Inferior parietal cortex (tissue), 1 donor: ENCODE results near the gene PTPRG.

Source experiments
- DNase-seq: peaks from one replicate; pipeline ENCODE4 v3.0.0-alpha.2; 2016; ENCODE audit errors: extremely low spot score

Gene PTPRG

GRCh38 chr3:61765157-61765876, 203.9 kb downstream of the PTPRG start:
- DNase-seq = no peak

GRCh38 chr3:61768284-61769037, 207.1 kb downstream of the PTPRG start:
- no peak for DNase-seq

DNA sequence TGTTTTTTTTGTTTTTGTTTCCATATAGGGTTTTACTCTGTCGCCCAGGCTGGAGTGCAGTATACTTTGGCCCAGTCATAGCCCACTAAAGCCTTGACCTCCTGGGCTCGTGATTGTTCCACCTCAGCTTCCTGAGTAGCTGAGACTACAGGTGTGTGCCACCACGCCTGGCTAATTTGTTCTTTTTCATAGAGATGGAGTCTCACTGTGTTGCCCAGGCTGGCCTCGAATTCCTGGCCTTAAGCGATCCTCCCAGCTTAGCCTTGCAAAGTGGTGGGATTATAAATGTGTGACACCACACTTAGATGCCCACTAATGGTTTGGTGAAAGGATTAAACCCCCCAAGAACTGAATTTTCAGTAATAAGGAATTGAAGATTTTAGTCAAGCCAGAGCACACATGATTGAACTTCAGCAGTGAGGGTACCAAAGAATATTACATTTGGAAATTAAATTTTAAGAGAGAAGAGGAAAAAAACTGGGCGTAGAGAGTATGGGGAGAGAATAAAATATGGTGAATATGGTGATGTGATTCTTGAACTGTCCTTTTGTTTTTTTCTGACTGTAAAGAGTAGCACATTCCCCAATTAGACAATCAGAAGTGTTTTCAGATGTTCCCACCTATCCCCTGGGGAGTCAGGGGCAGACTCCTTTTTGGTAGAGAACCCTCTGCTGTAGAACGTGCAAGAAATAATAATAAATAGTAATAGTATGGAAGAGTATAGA, 208.1 kb downstream of the PTPRG start:
- no peak for DNase-seq

- no peak for DNase-seq
Observed at GRCh38 chr3:61771976-61772375, 210.6 kb downstream of the PTPRG start.

- DNase-seq = no peak
Observed at GRCh38 chr3:61772456-61772855, 211.1 kb downstream of the PTPRG start.

GRCh38 chr3:61774279-61774890, 213.0 kb downstream of the PTPRG start:
- no peak for DNase-seq

GRCh38 chr3:61776390-61776789, 215.0 kb downstream of the PTPRG start:
- DNase-seq = no peak

GRCh38 chr3:61777483-61777882, 216.1 kb downstream of the PTPRG start:
- no peak for DNase-seq

- DNase-seq = no peak
Observed at GRCh38 chr3:61778095-61778494, 216.7 kb downstream of the PTPRG start.

- no peak for DNase-seq
Observed at GRCh38 chr3:61780016-61780415, 218.6 kb downstream of the PTPRG start.

GRCh38 chr3:61780455-61781228, 219.3 kb downstream of the PTPRG start:
- DNase-seq = no peak

DNA sequence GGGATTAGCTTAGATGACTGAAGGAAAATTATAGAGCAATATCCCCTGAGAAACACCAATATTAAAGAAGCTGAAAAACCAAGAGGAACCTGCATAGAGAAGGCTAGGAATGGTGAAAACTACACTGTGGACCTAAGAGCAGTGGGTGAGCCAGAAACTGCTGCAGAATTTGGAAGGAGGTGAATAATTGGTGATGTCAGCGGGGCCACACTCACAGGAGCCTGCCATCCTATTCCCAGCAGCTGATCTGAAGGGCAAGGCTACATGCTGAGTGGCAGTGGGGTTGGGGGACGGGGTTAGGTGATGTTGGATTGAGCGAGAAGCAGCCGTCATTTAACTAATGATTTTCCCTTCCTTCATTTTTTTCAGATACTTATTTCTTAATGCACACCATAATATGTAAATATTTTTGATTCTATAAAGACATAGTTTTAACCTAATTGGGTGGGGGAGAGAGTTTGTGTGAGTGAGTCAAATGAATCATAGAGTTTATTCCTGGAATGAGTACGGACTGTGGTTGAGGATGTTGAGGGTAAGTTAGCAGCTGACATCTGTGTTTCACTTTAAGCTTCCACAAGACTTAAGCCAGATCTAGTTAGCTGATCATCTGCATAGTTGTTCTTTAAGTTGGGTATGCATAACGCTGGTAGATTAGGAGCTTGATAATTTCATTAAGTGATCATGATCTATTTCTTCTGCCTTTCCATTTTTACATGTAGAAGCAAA, 222.8 kb downstream of the PTPRG start:
- no peak for DNase-seq

GRCh38 chr3:61788623-61789507, 227.5 kb downstream of the PTPRG start:
- DNase-seq = no peak

- no peak for DNase-seq
Observed at GRCh38 chr3:61789861-61790260, 228.5 kb downstream of the PTPRG start.

DNA sequence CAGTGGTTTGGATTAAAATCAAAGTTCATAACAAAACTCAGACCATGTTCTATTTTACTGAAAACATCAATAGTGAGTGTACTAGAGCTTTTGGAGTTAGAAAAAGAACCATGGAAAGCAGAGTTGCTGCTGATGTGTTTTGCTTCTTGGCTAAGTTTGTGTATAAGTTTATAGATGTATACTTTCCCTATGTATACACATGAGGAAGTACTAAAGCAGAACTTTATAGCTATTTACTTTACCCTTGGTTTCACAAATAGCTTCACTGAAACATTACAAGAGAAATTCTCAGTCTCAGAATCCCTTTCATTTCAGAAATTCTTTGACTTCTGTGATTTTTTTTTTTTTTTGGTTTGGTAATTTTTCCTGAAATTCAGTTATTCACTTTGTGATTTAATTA, 229.0 kb downstream of the PTPRG start:
- DNase-seq = no peak

DNA sequence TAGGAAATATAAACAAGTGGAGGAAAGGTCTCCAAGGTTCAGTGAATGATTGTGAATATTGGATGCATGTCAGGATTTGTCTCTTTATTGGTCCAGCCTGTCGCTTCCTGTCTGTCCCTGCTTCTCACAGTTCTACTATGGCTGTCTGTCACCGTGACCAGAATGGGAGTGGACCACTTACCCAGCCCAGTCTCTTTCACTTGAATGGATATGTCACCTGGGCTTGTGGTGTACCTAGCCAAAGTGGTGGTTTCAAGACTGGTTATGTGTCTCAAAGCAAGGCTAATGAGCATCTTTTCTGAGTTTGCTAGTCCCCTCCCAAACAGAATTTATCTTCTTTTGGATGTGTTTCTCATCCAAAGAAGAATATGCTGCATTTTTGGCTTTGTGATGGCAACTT, 231.7 kb downstream of the PTPRG start:
- DNase-seq = no peak

DNA sequence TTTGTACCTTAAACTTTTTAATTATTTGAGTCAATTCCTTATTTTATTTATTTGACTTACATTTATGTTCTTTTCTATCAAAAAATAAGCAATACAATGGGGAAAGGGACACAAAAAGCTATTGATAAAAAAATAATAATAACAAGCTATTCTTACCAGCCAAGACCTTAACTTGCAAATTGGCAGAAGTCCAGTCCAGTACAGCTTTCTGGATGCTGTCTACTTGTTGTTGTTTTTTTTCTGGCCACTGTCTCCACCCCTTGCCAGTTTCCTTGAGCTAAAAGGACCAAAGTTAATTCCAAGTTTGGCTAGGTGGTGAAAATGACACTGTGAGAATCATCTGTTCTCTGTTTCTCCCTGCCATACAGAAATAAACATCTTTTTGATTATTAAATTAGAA, 232.2 kb downstream of the PTPRG start:
- no peak for DNase-seq

DNA sequence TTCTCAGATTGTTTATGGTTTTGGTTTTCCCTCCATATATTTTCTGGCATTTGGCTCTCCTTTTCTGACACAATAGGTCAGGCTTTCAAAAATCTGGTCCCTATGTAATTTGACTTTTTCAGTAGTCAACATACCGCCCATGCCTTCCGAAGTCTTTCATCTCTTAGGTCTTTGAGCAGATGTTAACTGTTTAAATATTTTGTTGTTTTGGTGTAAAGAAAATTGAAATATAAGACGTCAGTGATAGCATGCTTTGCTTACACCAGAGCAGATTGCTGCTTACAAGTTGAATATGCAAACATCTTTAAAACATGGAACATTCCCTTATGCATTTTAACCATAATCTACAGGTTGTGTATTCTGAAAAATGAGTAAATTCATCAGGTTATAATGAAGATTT, 233.0 kb downstream of the PTPRG start:
- no peak for DNase-seq

DNA sequence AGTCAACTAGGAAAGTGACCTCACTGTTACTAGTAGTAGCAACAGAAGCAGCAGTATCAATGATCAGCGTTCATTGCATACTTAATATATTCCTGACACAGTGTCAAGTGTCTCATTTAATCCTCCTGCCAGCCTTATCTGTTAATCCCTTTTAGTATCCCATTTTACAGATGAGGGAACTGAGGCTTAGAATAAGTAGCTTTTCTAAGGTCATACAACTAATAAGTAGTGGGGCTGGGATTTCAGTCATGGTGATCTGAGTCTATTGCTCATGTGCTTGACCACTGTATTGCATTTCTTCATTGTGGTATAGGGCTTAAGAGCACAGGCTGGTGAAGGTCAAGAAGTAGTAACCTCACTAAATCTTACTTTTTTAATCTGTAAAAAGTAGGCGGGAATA, 233.6 kb downstream of the PTPRG start:
- no peak for DNase-seq
